ENCODE measurements around the gene DYRK4.

DNA sequence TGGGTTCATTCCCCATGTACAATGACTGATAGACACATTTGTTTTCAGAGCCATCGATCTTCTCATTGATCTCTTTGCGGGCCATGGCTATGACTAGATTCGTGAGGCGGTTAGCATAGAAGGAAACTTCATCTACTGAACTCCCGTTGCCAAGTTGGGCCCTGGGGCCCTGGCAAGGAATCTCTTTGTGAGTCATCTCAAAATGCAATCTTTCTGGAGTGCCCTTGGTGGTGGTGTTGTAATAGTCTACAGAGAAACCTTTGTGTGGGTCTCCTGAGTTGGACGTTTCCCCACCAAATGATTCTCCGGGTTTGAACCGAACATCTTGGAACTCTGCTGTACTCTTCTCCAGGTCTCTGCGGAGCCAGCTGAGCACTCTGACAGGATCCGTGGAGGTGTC lies 66.4 kb downstream of the DYRK4 start:
- no peak for TF ChIP-seq EZH2 (IDR thresholded peaks at IDR 0.05; ENCODE audit: borderline replicate concordance, low read depth, low read length, severe bottlenecking)
- TF ChIP-seq, protein P1, sequence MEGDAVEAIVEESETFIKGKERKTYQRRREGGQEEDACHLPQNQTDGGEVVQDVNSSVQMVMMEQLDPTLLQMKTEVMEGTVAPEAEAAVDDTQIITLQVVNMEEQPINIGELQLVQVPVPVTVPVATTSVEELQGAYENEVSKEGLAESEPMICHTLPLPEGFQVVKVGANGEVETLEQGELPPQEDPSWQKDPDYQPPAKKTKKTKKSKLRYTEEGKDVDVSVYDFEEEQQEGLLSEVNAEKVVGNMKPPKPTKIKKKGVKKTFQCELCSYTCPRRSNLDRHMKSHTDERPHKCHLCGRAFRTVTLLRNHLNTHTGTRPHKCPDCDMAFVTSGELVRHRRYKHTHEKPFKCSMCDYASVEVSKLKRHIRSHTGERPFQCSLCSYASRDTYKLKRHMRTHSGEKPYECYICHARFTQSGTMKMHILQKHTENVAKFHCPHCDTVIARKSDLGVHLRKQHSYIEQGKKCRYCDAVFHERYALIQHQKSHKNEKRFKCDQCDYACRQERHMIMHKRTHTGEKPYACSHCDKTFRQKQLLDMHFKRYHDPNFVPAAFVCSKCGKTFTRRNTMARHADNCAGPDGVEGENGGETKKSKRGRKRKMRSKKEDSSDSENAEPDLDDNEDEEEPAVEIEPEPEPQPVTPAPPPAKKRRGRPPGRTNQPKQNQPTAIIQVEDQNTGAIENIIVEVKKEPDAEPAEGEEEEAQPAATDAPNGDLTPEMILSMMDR (IDR thresholded peaks at IDR 0.05; ENCODE audit: borderline replicate concordance, extremely low read depth, low read length, poor library complexity, severe bottlenecking), result no peak

Measured in DND-41 (cell line).